Left ventricle myocardium superior (tissue), 1 donor: ENCODE measurements around the gene FLVCR2. TPM values are rescaled to one million over a fixed set of nuclear protein-coding genes. Genes with fewer than 3 reads are reported as not detected.
A peak's percentile ranks its signal among the peaks of the same experiment; 100 is the strongest.
"Not testable (repeated sequence)": the region's sequence is repeated elsewhere in the genome, so short reads cannot be mapped to it uniquely, and the experiment has no call there.

ENCODE experiments used
- ATAC-seq: fragments of 200-7000 bp; cut with Tn5 transposase; one replicate; pipeline ENCODE4 v1.9.1; 2020; ENCODE audit warnings: mild to moderate bottlenecking, moderate library complexity
- DNase-seq: peaks from one replicate; pipeline ENCODE4 v3.0.0-alpha.2; 2020
- intact Hi-C: fragments of 100-400 bp; cut with micrococcal nuclease; formaldehyde crosslinking; loops from one replicate; pipeline ENCODE4 v1.11.0; 2022
- total RNA-seq: library from RNA; stranded (reverse); fragmentation: NEBNext Ultra II Directional; extraction: Animal tissue kit (Norgen Biotek cat#: 25700); gene quantifications from one replicate; pipeline ENCODE4 v1.2.1, GENCODE V29; 2021
- donor health status: DM: no; HTN: yes; CAD: no; lungs with severe emphysema.

Gene FLVCR2
- total RNA-seq, 1 donor from 2014 or later: 5.6 TPM

DNA sequence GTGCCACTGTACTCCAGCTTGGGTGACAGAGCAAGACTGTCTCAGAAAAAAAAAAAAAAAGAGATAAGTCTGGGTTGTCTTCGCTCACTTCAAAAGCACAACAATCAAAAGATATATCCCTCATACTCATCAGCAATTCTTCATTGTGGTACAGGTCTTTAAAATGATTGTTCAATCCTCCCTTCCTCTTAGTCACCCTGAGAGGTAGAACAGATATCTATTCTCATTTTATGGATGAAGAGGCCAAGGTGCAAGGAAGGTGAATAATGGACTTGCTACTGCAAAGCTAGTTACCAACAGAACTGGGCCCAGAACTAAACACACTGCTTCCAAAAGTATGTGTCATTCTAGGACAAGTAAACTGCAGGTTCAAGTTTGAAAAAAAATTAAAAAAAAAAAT is 75.1 kb downstream of the FLVCR2 start:
- ATAC-seq (no peak), DNase-seq (no peak)
- intact Hi-C loops: no loop called here

GRCh38 chr14:75654127-75654732 is 75.8 kb downstream of the FLVCR2 start:
- intact Hi-C loops: no loop called here
- peak; percentile 87 for ATAC-seq
- DNase-seq: peak; percentile 81

GRCh38 chr14:75655235-75655634 is 76.8 kb downstream of the FLVCR2 start:
- ATAC-seq (no peak), DNase-seq (no peak)
- intact Hi-C loops: no loop called here

DNA sequence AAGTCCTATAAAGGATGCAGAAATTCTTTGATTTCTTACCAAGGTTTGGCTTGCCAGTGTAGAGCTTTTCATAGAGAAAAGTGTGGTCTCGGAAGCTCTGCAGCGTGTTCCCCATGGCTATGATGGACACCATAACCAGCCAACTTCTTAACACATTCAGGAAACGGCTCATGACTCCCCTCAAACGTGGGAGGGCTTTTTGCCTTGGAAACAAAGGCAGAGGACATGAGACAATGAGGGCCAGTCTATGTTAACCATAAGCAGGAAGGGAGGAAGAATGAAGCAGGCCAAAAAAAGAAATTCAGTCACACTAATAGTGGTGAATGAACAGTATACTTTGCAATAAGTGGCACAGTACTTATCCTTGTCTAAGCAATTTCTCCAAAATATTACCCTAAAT is 78.9 kb downstream of the FLVCR2 start:
- DNase-seq: no peak
- no peak for ATAC-seq
- intact Hi-C loops: no loop called here

GRCh38 chr14:75658957-75659356 is 80.5 kb downstream of the FLVCR2 start:
- DNase-seq (no peak), ATAC-seq (no peak)
- intact Hi-C loops: no loop called here

DNA sequence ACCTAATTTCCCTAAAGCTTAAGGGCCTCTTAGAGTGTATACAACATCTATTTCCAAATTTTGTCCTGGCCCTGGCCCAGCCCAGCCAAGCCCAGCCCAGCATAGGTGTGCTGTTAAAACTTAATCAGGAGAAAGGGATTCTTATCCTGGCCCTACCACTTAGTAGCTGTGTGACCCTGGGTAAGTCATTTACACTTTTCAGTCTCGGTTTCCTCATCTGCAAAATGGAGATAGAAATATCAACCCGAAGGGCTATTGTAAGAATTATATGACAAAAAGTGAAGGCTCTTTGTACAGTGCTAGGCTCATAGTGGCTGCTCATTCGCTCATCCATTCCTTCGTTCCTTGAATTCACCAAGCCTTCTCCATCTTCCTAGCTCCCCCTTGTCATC is 81.8 kb downstream of the FLVCR2 start:
- ATAC-seq: no peak
- intact Hi-C loops: no loop called here
- DNase-seq: no peak

DNA sequence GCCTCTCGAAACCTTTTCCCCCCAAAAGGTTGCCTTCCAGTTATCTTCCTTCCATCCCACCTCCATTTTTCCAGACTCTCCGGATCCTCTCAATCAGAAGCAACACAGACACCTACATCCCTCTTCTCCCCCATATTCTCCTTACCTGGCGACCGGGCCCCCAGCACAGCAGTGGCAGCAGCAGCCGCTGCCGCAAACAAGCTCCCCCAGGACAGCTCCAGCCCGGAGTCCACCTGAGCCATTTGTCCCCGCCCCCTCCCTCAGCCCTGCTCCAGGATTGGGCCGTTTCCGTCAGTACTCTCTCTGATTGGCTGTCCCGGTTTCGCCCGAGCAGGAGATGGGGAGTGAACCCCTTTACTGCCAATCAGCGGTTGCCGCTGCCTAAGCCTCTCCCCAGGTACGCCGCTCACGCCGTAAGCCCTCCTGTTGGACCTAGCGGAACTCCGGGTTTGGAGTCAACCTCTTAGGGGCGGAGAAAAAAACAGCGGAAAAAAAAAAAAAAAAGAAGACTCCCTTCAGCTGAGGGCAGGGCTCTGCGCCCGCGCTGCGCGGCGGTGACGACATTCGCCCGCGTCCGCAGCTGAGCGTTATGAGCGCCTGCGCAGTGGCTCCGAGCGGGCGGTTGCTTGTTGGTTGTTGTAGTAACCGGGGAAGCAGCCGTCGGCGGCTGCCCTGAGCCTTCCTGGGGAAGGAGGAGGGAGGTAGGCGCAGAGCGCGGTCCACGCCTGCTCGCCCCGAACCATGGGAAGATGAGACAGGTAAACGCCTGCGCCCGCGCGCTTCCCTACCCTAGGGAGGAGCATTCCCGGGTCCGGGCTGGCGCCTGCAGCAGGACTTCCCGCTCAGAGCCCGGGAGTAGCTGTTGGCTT is 82.4 kb downstream of the FLVCR2 start, which contains the start of the genes ERG28 and TTLL5:
Gene ERG28 (minus strand): TSS at position 247 of the 869 bp plus-strand sequence. CDS start 3,374 bp downstream, outside the sequence.
Gene TTLL5 (plus strand): TSS at position 617 of the 869 bp plus-strand sequence. CDS start 1,904 bp downstream, outside the sequence.
- ATAC-seq (peak; percentile 96), DNase-seq (peak; percentile 99)
- intact Hi-C loops: no loop called here

- ATAC-seq (no peak), DNase-seq (no peak)
- intact Hi-C loops: no loop called here
Observed at GRCh38 chr14:75661499-75661814, 83.0 kb downstream of the FLVCR2 start.

GRCh38 chr14:75662966-75663365 is 84.5 kb downstream of the FLVCR2 start:
- DNase-seq (no peak), ATAC-seq (no peak)
- intact Hi-C loops: no loop called here

DNA sequence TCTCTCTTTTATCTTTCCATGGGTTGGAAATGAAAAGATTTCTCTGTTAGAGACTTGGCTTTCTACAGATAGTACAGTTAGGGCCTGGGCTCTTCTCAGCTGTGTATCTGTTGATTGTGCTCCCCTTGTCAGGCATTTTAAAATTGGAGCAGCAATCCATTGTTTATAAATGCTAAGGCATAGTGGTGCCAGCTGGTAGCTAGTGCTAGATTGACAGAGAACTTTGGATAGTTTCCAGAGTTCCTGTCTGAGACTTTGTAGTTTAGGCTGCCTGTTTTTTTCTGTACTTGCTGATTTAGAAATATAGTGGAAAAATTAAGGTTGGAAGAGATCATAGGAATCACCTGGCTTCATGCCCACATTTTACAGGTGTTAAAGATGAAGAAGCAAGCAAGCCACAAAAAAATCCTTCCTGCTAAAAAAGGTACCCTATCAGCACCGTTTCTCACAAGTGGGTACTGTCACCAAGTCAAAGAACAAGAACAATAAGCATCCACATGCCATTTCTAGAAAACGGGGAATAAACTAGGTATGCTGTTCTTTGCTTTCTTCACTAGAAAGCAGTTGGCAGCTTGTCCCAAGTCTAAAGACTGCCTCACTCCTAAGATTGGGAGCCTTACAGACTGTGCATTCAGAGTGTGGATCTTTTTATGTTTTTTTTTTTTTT is 88.8 kb downstream of the FLVCR2 start:
- intact Hi-C loops: no loop called here
- DNase-seq: no peak
- peak; percentile 74 for ATAC-seq

- ATAC-seq (no peak), DNase-seq (no peak)
- intact Hi-C loops: no loop called here
Observed at GRCh38 chr14:75672605-75673192, 94.3 kb downstream of the FLVCR2 start.

DNA sequence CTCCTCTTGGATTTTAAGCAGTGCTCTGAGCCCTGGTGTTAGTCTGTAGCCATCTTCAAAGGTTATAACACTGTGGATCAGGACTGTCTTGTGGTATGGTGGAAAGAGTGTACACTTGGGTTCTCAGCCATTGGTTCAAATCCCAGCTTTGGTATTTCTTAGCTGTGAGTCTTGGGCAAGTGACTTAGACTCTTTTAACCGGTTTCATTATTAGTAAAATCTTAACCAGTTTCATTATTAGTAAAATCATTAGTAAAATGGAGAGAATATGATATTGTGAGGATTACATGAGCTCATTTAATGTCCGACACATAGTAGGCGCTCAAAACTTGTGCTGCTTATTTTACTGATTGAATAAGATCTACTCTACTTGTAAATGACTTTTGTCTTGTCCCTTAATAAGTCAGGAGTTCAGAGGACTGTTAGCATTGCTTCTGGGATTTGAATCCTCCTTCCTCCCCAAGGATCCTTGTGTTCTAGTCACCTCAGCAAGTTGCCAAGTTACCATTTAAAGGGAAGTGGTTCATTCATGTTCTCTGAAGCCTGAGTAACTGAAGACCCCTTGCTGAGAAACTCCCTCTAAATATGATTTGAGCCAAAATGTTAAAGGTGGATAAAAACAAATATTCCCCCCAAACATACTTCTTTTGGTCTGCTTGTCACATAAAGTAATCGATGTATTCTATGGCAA is 95.1 kb downstream of the FLVCR2 start:
- ATAC-seq: no peak
- intact Hi-C loops: no loop called here
- no peak for DNase-seq

DNA sequence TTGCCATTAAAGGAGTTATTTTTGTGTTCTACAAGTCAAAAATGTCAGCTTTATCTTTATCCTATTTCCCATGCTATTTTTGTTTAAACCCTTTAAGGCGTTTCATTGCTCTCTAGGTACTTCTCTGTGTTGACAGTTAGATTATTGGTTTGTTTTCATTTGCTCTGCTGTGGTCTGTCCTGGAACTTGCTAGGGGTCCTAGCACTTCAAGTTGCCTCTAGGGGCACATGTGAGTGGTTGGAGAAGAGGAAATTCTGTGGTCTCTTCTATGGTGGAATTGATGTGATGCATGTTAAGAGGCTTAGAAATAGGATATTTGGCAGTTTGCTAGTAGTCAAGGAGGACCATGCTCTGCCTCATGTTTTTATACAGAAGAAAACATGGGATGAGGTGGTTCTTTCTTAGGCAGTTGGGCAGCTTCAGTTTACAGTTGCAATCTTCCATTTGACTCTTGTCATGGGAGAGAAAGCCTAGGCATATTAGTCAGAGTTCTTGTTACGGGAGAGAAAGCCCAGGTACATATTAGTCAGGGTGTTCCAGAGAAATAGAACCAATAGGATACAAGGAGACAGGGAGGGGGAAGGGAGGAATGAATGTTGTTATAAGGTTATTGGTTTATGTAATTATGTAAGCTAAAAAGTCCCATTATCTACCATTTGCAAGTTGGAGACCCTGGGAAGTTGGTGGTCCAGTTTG is 97.0 kb downstream of the FLVCR2 start:
- DNase-seq (no peak), ATAC-seq (no peak)
- intact Hi-C loops: no loop called here

DNA sequence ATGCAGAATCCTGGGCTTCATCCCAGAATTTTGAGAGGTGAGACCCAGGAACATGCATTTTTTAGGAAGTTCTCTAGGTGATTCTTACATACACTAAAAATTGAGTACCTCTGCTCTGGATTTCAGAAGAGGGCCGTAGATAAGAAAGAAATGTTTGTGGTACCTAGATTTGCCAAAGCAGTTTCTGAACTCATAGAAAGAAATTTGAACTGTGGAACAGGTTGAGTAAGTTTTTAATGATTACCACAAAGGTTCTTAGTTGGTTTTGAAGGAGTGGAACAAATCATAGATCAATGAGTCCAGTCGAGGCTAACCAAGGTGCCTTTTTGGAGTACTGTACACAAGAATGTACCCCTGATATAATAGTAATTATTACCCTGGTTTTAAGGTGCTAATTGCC is 107.5 kb downstream of the FLVCR2 start:
- DNase-seq (no peak), ATAC-seq (no peak)
- intact Hi-C loops: no loop called here

- intact Hi-C loops: no loop called here
- peak; percentile 74 for ATAC-seq
- DNase-seq: peak; percentile 64
Observed at GRCh38 chr14:75689012-75689411, 110.6 kb downstream of the FLVCR2 start.

DNA sequence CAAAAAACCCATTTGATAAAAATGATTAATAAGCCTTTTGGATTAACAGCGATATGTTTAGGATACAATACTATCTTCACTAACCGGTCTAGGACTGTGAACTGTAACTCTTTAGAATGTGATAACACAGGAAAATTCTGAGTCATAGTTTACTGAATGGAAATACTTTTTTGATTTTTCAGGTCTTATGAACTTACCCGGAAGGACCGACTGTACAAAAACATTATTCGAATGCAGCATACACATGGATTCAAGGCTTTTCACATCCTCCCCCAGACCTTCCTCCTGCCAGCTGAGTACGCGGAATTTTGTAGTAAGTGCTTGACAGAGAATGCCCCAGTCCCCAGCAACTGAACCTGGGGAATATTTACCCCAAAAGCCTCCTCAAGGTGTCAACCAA is 111.6 kb downstream of the FLVCR2 start:
- ATAC-seq (no peak), DNase-seq (no peak)
- intact Hi-C loops: no loop called here

DNA sequence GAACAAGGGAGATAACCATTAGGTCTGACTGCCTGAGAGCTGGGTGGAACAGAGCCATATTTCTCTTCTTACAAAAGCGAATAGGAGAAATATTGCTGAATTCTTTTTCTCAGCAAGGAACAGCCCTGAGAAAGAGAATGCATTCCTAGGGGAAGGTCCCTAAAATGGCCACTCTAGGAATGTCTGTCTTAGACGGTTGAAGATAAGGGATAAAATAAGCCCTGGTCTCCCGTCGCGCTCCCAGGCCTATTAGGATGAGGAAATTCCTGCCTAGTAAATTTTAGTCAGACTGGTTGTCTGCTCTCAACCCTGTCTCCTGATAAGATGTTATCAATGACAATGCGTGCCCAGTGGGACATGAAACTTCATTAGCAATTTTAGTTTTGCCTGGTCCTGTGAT is 116.6 kb downstream of the FLVCR2 start:
- intact Hi-C loops: not testable (repeated sequence)

DNA sequence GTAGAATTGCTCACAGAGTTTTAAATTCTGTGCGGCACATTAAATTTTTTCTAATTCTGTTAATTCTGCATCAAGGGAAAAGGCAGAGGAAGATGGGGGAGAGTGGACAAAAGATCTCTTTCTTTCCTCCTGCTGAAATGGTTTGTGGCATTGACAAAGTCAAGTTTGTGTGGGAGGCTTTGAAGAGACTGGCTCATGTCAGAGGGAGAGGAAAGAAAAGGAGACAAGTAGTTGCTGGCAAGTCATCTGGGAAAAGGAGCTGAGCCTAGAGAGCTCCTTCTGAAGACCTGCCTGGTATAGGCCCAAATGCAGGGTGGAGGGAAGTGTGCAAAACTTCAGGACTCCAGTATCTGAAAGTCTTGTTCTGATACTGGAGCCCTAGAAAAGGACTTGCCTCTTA is 119.0 kb downstream of the FLVCR2 start:
- intact Hi-C loops: no loop called here

More for the DNA sequence above, 116.6 kb downstream of the FLVCR2 start:
- DNase-seq, ATAC-seq: not testable (repeated sequence)

More for the DNA sequence above, 119.0 kb downstream of the FLVCR2 start:
- ATAC-seq: no peak
- no peak for DNase-seq
